Skin epidermis (tissue), 12 donors: ENCODE data around the gene PKP2.

Experiments used
- H3K27ac ChIP-seq, 21 experiments: fragments of 200-600 bp; sonication (generic) in 11 of 21; one replicate each; pipeline ENCODE4 v1.5.0; 2020; ENCODE audit warnings: mild to moderate bottlenecking in 3 of 21, inconsistent platforms in 2 of 21, moderate library complexity in 2 of 21
- H3K4me3 ChIP-seq, 7 experiments: fragments of 200-600 bp; sonication (generic) in 2 of 7; one replicate each; pipeline ENCODE4 v1.5.0; 2020; ENCODE audit warnings: inconsistent platforms in 2 of 7, mild to moderate bottlenecking in 2 of 7, moderate library complexity in 1 of 7

PKP2 gene

GRCh38 chr12:32773691-32774090 lies 122.9 kb downstream of the PKP2 start:
- H3K27ac ChIP-seq: no peak overlapping the region
- H3K4me3 ChIP-seq: no peak overlapping the region

DNA sequence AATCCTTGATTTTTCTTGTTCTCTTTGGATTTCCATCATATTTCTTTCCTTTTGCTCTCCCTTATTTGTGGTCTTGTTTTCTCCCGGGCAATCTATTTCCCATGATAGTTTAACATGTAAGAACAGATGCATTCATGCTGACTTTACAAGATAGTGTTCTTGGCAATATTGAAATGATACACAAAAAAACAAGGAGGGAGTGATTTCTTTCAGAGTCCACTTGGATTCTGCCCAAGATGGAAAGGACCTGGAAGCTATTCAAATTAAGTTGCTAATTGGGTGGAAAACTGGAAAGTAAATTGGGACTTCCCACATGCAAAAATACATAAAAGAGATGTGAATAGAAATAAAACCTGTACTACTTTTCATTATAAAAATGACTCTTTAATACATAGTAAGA lies 126.4 kb downstream of the PKP2 start:
- H3K4me3 ChIP-seq: no peak overlapping the region
- no peak overlapping the region for H3K27ac ChIP-seq

GRCh38 chr12:32768518-32768917 lies 128.1 kb downstream of the PKP2 start:
- Histone ChIP-seq H3K4me3 (no peak overlapping the region), H3K27ac (no peak overlapping the region)

DNA sequence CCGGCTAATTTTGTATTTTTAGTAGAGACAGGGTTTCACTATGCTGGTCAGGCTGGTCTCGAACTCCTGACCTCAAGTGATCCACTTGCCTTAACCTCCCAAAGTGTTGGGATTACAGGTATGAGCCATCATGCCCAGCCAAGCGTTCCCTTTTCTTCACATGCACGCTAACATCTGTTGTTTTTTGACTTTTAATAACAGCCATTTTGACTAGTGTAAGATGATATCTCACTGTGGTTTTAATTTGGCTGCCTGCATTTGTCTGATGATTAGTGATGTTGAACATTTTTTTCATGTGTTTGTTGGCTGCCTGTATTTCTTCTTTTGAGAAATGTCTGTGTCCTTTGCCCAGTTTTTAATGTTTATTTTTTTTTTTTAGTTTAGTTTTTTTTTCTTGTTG lies 130.7 kb downstream of the PKP2 start:
- Histone ChIP-seq H3K27ac (no peak overlapping the region), H3K4me3 (no peak overlapping the region)

DNA sequence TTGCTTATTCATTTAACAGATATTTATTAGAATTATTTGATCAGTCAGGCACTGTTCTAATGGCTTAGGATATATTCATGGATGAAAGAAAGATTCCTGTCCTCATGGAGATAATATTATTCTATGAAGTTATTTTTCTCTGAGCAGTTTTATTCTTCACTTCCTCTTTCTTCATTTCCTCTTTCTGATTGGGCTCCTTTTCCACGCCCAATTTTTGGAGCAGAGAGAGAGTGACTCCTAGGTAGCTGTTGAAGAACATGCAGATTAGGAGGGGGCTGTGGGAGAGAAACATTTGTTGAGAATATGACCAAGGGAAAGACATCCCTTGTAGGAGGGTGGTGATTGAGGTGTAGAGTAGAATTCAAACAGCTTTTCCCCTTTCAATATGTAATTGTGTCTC lies 134.9 kb downstream of the PKP2 start:
- no peak overlapping the region for H3K4me3 ChIP-seq
- no peak overlapping the region for H3K27ac ChIP-seq

DNA sequence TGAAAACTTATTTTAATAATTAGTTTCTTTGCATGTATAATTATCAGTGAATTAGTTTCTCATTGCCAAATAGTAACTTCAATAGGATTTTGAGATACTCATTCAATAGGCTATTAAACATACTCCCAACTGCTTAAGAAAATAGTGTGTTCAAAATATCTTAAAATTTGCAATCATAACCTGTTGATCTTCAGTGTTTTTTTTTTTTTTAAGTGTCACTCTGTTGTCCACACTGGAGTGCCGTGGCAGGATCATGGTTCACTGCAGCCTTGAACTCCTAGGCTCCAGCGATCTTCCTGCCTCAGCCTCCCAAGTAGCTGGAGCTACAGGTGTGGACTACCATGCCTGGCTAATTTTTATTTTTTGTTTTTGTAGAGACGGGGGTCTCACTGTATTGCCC lies 139.4 kb downstream of the PKP2 start:
- Histone ChIP-seq H3K4me3 (no peak overlapping the region), H3K27ac (no peak overlapping the region)

- Histone ChIP-seq H3K4me3 (peak overlapping the region in 4 of 7 experiments; percentile 79 to 99 (median 90)), H3K27ac (peak overlapping the region in 5 of 21 experiments; percentile 87 to 95 (median 91))
Observed at GRCh38 chr12:32756476-32757066, 140.0 kb downstream of the PKP2 start.

- H3K27ac ChIP-seq: peak within 1 kb of the TSS; percentile 58 to 97 (median 90)
- peak within 1 kb of the TSS; percentile 67 to 99 (median 90) for H3K4me3 ChIP-seq
Observed at GRCh38 chr12:32755654-32756475, 140.7 kb downstream of the PKP2 start, which contains the start of gene YARS2. Gene YARS2, minus strand, starts transcription at chr12:32755897. Its CDS starts 23 bp downstream, at chr12:32755874.

GRCh38 chr12:32755051-32755653 lies 141.4 kb downstream of the PKP2 start:
- peak overlapping the region; percentile 67 to 99 (median 90) for H3K4me3 ChIP-seq
- H3K27ac ChIP-seq: peak overlapping the region; percentile 58 to 97 (median 90)

GRCh38 chr12:32754111-32754510 lies 142.5 kb downstream of the PKP2 start:
- Histone ChIP-seq H3K27ac (peak overlapping the region in 8 of 21 experiments; percentile 82 to 95 (median 92)), H3K4me3 (peak overlapping the region in 4 of 7 experiments; percentile 79 to 99 (median 90))

- no peak overlapping the region for H3K4me3 ChIP-seq
Observed at GRCh38 chr12:32753605-32754004, 143.0 kb downstream of the PKP2 start.

DNA sequence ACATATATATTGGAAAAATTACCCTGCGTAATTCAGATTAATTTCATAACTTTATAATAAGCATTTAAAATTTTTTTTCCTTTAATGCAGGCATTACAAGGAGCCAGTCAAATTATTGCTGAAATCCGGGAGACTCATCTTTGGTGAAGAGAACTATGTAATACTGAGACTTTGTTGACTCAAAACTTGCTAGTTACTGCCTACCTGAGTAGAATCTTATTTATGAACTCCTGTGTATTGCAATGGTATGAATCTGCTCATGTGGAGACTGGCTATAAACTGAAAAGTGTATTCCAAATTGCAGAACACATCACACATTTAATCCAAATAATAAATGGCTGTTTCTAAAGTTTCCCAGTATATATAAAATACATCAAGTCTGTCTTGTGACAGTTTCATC lies 153.3 kb downstream of the PKP2 start:
- no peak overlapping the region for H3K27ac ChIP-seq
- H3K4me3 ChIP-seq: no peak overlapping the region

More at GRCh38 chr12:32753605-32754004, 143.0 kb downstream of the PKP2 start:
- H3K27ac ChIP-seq: peak overlapping the region in 2 of 21 experiments; percentile 92 to 95

- H3K27ac ChIP-seq: no peak overlapping the region
Observed at GRCh38 chr12:32742133-32742532, 154.4 kb downstream of the PKP2 start.

More at GRCh38 chr12:32742133-32742532, 154.4 kb downstream of the PKP2 start:
- no peak overlapping the region for H3K4me3 ChIP-seq
